Parathyroid adenoma (tissue), 2 donors: ENCODE measurements around the gene PDE4D.

Source experiments
- H2AFZ ChIP-seq: fragments of 300-600 bp; sonication (generic); one replicate; pipeline ENCODE4 v1.7.0; 2017; ENCODE audit warnings: antibody characterized with exemption, mild to moderate bottlenecking
- H3K27ac ChIP-seq: fragments of 300-600 bp; sonication (generic); one replicate; pipeline ENCODE4 v1.7.0; 2017
- H3K27me3 ChIP-seq: fragments of 300-600 bp; sonication (generic); one replicate; pipeline ENCODE4 v1.7.0; 2017; ENCODE audit warnings: low read length; ENCODE audit not compliant: control insufficient read depth, insufficient read depth
- H3K36me3 ChIP-seq: fragments of 300-600 bp; sonication (generic); one replicate; pipeline ENCODE4 v1.7.0; 2017; ENCODE audit warnings: low read length; ENCODE audit not compliant: control insufficient read depth, insufficient read depth
- H3K4me1 ChIP-seq: fragments of 300-600 bp; sonication (generic); one replicate; pipeline ENCODE4 v1.7.0; 2017; ENCODE audit warnings: control low read depth
- H3K4me2 ChIP-seq: fragments of 300-600 bp; sonication (generic); one replicate; pipeline ENCODE4 v1.7.0; 2017; ENCODE audit warnings: low read length
- H3K4me3 ChIP-seq: fragments of 300-600 bp; sonication (generic); one replicate; pipeline ENCODE4 v1.7.0; 2017; ENCODE audit warnings: low read depth, low read length
- H3K79me2 ChIP-seq: fragments of 300-600 bp; sonication (generic); one replicate; pipeline ENCODE4 v1.7.0; 2017; ENCODE audit warnings: control low read depth
- H3K9ac ChIP-seq: fragments of 300-600 bp; sonication (generic); one replicate; pipeline ENCODE4 v1.7.0; 2017; ENCODE audit warnings: mild to moderate bottlenecking
- H3K9me3 ChIP-seq: fragments of 300-600 bp; sonication (generic); one replicate; pipeline ENCODE4 v1.7.0; 2017; ENCODE audit warnings: low read length; ENCODE audit not compliant: control insufficient read depth
- CTCF ChIP-seq: fragments of 300-600 bp; sonication (generic); IDR thresholded peaks from one replicate; pipeline ENCODE4 v1.7.0; 2017; ENCODE audit warnings: antibody characterized with exemption, mild to moderate bottlenecking
- donor health status: primary hyperparathyroidism.

The PDE4D gene

DNA sequence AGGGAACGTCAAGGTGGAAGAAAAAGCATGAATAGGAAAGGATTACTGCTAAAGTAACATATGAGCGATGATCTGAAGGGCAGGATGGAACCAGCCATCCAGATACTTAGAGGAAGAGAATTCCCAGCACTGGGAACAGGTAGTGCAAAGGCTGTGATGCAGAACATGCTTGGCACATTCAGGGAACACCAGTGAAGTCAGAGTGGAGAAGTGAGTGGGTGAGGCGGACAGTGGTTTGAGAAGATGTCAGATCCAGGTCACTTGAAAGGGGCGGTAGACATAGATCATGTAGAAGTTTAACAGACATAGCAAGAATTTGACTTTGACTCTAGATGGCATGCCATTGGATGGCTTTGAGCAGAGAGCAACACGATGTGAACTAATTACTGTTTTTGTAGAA is 374.2 kb downstream of the PDE4D start:
- no peak overlapping the region for H2AFZ ChIP-seq
- no peak overlapping the region for H3K4me2 ChIP-seq
- H3K36me3 ChIP-seq = no peaks in the 10 kb centered on the region
- peaks cover 4% of the 10 kb centered on the region for H3K9me3 ChIP-seq
- H3K79me2 ChIP-seq = no peaks in the 10 kb centered on the region
- H3K27me3 ChIP-seq = no peaks in the 10 kb centered on the region
- no peaks in the 10 kb centered on the region for H3K4me1 ChIP-seq
- no peak for TF ChIP-seq CTCF
- no peak overlapping the region for H3K27ac ChIP-seq
- H3K9ac ChIP-seq = no peak overlapping the region
- no peak overlapping the region for H3K4me3 ChIP-seq

DNA sequence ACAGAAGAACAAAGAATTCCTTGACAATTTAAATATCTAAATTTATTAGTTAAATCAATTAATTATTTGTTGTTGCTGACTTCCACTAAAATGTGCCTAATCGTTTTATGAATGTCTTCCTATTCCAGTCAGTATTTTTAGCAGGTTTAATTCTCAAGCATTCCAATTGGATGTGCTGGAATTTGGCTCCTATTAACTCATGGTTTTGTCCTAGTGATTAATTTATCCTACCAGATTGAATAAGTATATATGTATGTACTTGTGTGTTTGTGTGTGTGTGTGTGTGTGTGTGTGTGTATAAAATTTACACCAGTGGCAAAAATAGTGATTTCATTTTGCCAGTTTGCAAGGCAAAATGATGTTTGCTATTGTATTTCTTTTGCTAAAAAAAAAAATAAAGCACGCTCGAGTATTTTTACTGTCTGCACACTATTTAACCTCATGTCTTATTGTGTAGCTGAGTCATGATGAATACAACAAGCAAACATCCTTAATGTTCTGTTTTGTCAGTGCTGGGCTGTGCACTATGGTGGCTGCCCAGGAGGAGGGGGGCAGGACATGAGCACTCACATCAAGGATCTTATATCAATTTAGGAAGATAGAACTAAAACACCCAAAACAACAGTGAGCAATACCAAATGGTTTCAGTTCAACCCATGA is 375.5 kb downstream of the PDE4D start:
- Histone ChIP-seq H3K4me3 (no peak overlapping the region), H3K79me2 (no peaks in the 10 kb centered on the region), H3K4me2 (no peak overlapping the region), H3K9ac (no peak overlapping the region), H3K27me3 (no peaks in the 10 kb centered on the region), H2AFZ (no peak overlapping the region), H3K36me3 (no peaks in the 10 kb centered on the region), H3K4me1 (no peaks in the 10 kb centered on the region), H3K9me3 (peaks cover 4% of the 10 kb centered on the region), H3K27ac (no peak overlapping the region)
- no peak for TF ChIP-seq CTCF

DNA sequence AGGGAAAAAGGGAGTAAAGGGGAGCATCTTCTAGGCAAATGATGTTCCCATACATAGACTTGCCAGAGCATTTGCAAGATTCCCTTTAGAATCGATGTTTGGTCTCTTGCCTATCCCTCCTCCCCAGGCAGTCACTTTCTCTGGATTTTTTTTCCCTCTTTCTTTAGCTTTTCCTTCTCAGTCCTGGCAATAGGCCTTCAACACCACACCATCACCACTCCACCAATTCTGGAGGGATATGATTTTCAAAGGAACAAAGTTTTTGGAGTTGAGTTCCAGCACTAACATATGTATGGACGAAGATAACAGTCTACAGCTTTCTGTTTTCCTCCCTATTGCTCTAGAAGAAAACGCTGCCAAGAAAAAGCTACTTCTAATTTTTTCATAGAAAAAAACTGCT is 377.4 kb downstream of the PDE4D start:
- H3K36me3 ChIP-seq = no peaks in the 10 kb centered on the region
- no peaks in the 10 kb centered on the region for H3K27me3 ChIP-seq
- H3K9me3 ChIP-seq = no peaks in the 10 kb centered on the region
- no peak for TF ChIP-seq CTCF
- H3K4me3 ChIP-seq = no peak overlapping the region
- H3K9ac ChIP-seq = no peak overlapping the region
- H3K4me1 ChIP-seq = no peaks in the 10 kb centered on the region
- H3K79me2 ChIP-seq = no peaks in the 10 kb centered on the region
- no peak overlapping the region for H2AFZ ChIP-seq
- H3K4me2 ChIP-seq = no peak overlapping the region
- no peak overlapping the region for H3K27ac ChIP-seq

GRCh38 chr5:59506285-59506877 is 387.1 kb downstream of the PDE4D start:
- peak; percentile 74 for TF ChIP-seq CTCF
- H3K27ac ChIP-seq = no peak overlapping the region
- H3K79me2 ChIP-seq = no peaks in the 10 kb centered on the region
- no peaks in the 10 kb centered on the region for H3K36me3 ChIP-seq
- no peak overlapping the region for H3K9ac ChIP-seq
- H3K4me1 ChIP-seq = no peaks in the 10 kb centered on the region
- no peaks in the 10 kb centered on the region for H3K9me3 ChIP-seq
- no peak overlapping the region for H2AFZ ChIP-seq
- no peak overlapping the region for H3K4me2 ChIP-seq
- no peak overlapping the region for H3K4me3 ChIP-seq
- no peaks in the 10 kb centered on the region for H3K27me3 ChIP-seq

GRCh38 chr5:59504043-59504442 is 389.5 kb downstream of the PDE4D start:
- H3K79me2 ChIP-seq = peaks cover 2% of the 10 kb centered on the region
- H3K27ac ChIP-seq = no peak overlapping the region
- H3K36me3 ChIP-seq = no peaks in the 10 kb centered on the region
- TF ChIP-seq CTCF = no peak
- H3K4me1 ChIP-seq = no peaks in the 10 kb centered on the region
- H3K27me3 ChIP-seq = no peaks in the 10 kb centered on the region
- no peaks in the 10 kb centered on the region for H3K9me3 ChIP-seq
- H2AFZ ChIP-seq = no peak overlapping the region
- no peak overlapping the region for H3K9ac ChIP-seq
- no peak overlapping the region for H3K4me2 ChIP-seq
- H3K4me3 ChIP-seq = no peak overlapping the region
